Measurements from ENCODE around the gene SIGMAR1.

GRCh38 chr9:34674440-34674839, 36.9 kb upstream of the SIGMAR1 start:
- no peak for TF ChIP-seq CTCF (conservative IDR thresholded peaks at IDR 0.05; ENCODE audit: low read length)
- no peak for TF ChIP-seq EZH2phosphoT487 (IDR thresholded peaks at IDR 0.05; ENCODE audit: borderline replicate concordance)

Data from Loucy (cell line).